Astrocyte (in vitro differentiated cells and primary cell): ENCODE results near the gene SLCO4A1.

Source experiments
- CTCF ChIP-seq: IDR thresholded peaks from 2 replicates; pipeline ENCODE4 v1.5.1; 2011; ENCODE audit warnings: low read depth, mild to moderate bottlenecking, inconsistent platforms, low read length, moderate library complexity; ENCODE audit not compliant: insufficient read depth
- EZH2 ChIP-seq: IDR thresholded peaks from 2 replicates; pipeline ENCODE4 v1.6.1; 2012; ENCODE audit warnings: mild to moderate bottlenecking, low read length, inconsistent platforms; ENCODE audit not compliant: insufficient read depth

- TF ChIP-seq CTCF (no peak), EZH2 (no peak)
Measured at GRCh38 chr20:62716941-62717310, 74.6 kb downstream of the SLCO4A1 start.
